ENCODE measurements around the gene PUDP. TPM values are rescaled to one million over a fixed set of nuclear protein-coding genes. Genes with fewer than 3 reads are reported as not detected.
A peak's percentile ranks its signal among the peaks of the same experiment; 100 is the strongest.

The PUDP gene
- total and polyA plus RNA-seq, 3 experiments from 2014 or later = 18.0 to 26.2 (median 23.2) TPM

DNA sequence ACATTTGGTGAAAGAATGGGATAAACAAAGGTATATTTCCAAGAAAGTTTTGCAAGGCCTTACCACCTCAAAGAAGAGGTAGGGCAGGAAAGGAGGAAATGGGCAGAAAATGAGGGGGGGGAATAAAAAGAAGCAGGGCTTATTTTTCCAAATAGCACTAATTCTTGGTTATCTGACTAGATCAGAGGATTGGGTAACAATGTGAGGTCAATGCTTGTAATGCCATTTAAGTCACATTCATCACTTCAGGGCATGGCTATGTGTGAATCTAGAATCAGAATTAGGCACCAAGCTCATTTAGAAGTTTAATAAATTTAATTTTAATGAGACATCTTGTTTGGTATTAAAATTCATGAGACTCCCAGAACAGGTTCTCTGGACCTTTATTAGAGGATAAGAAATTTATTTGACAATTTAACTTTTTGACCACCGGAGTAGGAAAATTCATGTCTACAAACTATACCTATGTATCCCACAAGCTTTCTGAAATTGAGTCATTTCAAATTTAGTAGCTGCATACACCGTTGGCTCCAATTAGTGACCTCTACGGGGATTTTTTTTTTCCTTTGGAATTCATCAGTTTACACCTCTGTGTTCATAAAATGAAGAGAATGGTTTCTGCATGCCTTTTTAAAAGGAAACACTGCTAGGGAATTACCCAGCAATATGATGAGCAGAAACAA is 1.8 kb downstream of the PUDP start:
- no peak for DNase-seq
- Histone ChIP-seq H3K4me1 (ENCODE audit: insufficient read depth, low read length) (no peaks in the 10 kb centered on the region), H3K9me3 (ENCODE audit: low read length) (no peaks in the 10 kb centered on the region), H3K4me3 (ENCODE audit: low read length) (no peak overlapping the region), H3K27ac (ENCODE audit: low read depth, low read length) (no peak overlapping the region), H3K27me3 (ENCODE audit: insufficient read depth, low read length, poor library complexity, severe bottlenecking) (no peaks in the 10 kb centered on the region), H3K36me3 (ENCODE audit: insufficient read depth, low read length) (no peaks in the 10 kb centered on the region)
- Mint-ChIP-seq H3K36me3 (peaks cover 0 to 11% (median 0%) of the 10 kb centered on the region in 3 donors), H3K9me3 (peaks cover 0 to 2% (median 0%) of the 10 kb centered on the region in 5 donors), H3K27me3 (peaks cover 0 to 4% of the 10 kb centered on the region in 2 donors), H3K27ac (peak overlapping the region in 7 of 8 donors; percentile 21 to 92 (median 70)), H3K4me1 (peaks cover 26 to 49% (median 45%) of the 10 kb centered on the region in 3 donors), H3K4me3 (peak overlapping the region in 6 of 7 donors; percentile 17 to 95 (median 88))
- ChIA-PET POLR2A (interaction anchor here (0.5 kb wide), 1 partner anchor 1817 kb away, joined by 3 read pairs; no protein-coding TSS in a partner anchor), CTCF (no interaction called here)

DNA sequence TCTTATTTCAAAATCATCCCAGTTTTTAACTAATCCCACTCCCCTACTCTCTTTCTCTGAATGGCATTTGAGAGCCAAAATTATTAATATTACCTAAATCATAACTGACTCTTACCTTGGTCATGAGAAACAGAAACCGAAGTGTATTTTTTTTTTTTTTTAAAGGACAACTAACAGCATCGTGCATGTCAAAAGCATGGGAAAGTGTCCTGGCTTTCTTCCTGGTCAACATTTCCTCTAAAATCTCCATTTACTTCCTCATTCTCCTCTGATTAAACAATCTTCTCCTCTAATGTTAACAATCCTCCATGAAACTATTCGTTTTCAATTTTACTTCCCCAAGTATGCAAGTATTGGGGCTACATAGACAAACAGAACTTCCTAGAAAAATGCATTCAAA is 2.5 kb downstream of the PUDP start:
- Histone ChIP-seq H3K4me3 (ENCODE audit: low read length) (no peak overlapping the region), H3K36me3 (ENCODE audit: insufficient read depth, low read length) (no peaks in the 10 kb centered on the region), H3K9me3 (ENCODE audit: low read length) (no peaks in the 10 kb centered on the region), H3K27ac (ENCODE audit: low read depth, low read length) (no peak overlapping the region), H3K27me3 (ENCODE audit: insufficient read depth, low read length, poor library complexity, severe bottlenecking) (no peaks in the 10 kb centered on the region), H3K4me1 (ENCODE audit: insufficient read depth, low read length) (no peaks in the 10 kb centered on the region)
- Mint-ChIP-seq H3K27ac (peak overlapping the region in 5 of 8 donors; percentile 21 to 84 (median 78)), H3K4me3 (peak overlapping the region in 2 of 7 donors; percentile 85 to 95), H3K27me3 (peaks cover 0 to 4% of the 10 kb centered on the region in 2 donors), H3K4me1 (peaks cover 28 to 49% (median 48%) of the 10 kb centered on the region in 3 donors), H3K36me3 (peaks cover 0 to 11% (median 0%) of the 10 kb centered on the region in 3 donors), H3K9me3 (peaks cover 0 to 2% (median 0%) of the 10 kb centered on the region in 5 donors)
- no peak for DNase-seq
- CTCF ChIA-PET = no interaction called here
- POLR2A ChIA-PET = no interaction called here

DNA sequence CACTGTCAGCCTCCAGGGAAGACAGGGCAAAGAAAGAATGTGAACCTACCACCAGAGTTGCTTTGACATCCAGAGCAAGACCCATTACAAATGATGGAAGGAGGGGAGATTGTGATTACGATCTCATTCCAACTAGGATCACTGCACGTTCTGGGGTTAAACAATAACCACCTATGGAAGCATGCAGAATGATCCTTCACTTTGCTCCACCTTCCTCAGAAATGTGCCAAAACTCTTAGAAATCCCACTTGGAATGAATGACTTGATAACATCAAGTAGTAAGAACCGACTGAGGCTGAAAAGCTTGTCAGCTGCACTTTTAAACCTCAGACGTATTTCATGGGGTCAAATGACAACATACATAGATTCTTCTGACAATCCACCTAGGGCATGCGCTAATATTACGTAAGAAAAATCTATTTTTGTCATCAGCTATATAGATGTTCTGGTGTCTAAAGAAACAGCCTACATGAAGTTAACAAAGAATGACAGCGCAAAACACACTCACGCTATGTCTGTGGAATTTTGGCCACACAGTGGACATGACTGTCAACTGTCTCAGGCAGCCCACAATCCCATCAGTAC is 3.9 kb downstream of the PUDP start:
- H3K36me3 ChIP-seq (ENCODE audit: insufficient read depth, low read length) = no peaks in the 10 kb centered on the region
- H3K4me1 ChIP-seq (ENCODE audit: insufficient read depth, low read length) = no peaks in the 10 kb centered on the region
- no peaks in the 10 kb centered on the region for H3K27me3 ChIP-seq (ENCODE audit: insufficient read depth, low read length, poor library complexity, severe bottlenecking)
- no peak overlapping the region for H3K27ac ChIP-seq (ENCODE audit: low read depth, low read length)
- H3K27me3 Mint-ChIP-seq = peaks cover 0 to 4% of the 10 kb centered on the region in 2 donors
- H3K4me1 Mint-ChIP-seq = peaks cover 31 to 52% (median 49%) of the 10 kb centered on the region in 3 donors
- H3K4me3 Mint-ChIP-seq = no peak overlapping the region
- no peaks in the 10 kb centered on the region for H3K9me3 ChIP-seq (ENCODE audit: low read length)
- peaks cover 0 to 2% (median 0%) of the 10 kb centered on the region in 5 donors for H3K9me3 Mint-ChIP-seq
- H3K36me3 Mint-ChIP-seq = peaks cover 0 to 11% (median 3%) of the 10 kb centered on the region in 3 donors
- peak overlapping the region in 4 of 8 donors; percentile 29 to 71 (median 58) for H3K27ac Mint-ChIP-seq
- H3K4me3 ChIP-seq (ENCODE audit: low read length) = no peak overlapping the region
- POLR2A ChIA-PET = no interaction called here
- DNase-seq = no peak
- CTCF ChIA-PET = no interaction called here

DNA sequence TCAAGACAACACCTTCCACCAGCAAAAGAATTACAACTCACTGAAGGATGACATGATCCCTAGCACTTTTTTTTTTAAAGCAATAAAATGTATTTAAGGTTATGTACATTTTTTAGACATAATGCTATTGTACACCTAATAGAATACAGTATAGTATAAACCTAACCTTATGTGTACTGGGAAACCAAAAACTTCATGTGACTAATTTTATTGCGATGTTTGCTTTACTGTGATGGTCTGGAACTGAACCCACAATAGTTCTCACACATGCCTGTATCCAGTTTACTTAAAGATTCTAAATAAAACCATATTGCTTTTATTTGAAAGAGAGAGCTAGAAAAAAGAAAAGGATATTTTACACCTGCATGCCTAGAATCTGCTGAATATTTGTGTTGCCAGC is 4.9 kb downstream of the PUDP start:
- peaks cover 0 to 8% (median 3%) of the 10 kb centered on the region in 3 donors for H3K36me3 Mint-ChIP-seq
- H3K27me3 Mint-ChIP-seq = no peaks in the 10 kb centered on the region
- ChIA-PET CTCF (no interaction called here), POLR2A (no interaction called here)
- H3K27ac Mint-ChIP-seq = peak overlapping the region in 1 of 8 donors; percentile 52
- H3K4me1 ChIP-seq (ENCODE audit: insufficient read depth, low read length) = no peaks in the 10 kb centered on the region
- H3K27me3 ChIP-seq (ENCODE audit: insufficient read depth, low read length, poor library complexity, severe bottlenecking) = no peaks in the 10 kb centered on the region
- H3K4me1 Mint-ChIP-seq = peaks cover 31 to 58% (median 49%) of the 10 kb centered on the region in 3 donors
- H3K27ac ChIP-seq (ENCODE audit: low read depth, low read length) = no peak overlapping the region
- DNase-seq = no peak
- H3K4me3 Mint-ChIP-seq = no peak overlapping the region
- H3K9me3 ChIP-seq (ENCODE audit: low read length) = no peaks in the 10 kb centered on the region
- no peaks in the 10 kb centered on the region for H3K36me3 ChIP-seq (ENCODE audit: insufficient read depth, low read length)
- no peaks in the 10 kb centered on the region for H3K9me3 Mint-ChIP-seq
- H3K4me3 ChIP-seq (ENCODE audit: low read length) = no peak overlapping the region

DNA sequence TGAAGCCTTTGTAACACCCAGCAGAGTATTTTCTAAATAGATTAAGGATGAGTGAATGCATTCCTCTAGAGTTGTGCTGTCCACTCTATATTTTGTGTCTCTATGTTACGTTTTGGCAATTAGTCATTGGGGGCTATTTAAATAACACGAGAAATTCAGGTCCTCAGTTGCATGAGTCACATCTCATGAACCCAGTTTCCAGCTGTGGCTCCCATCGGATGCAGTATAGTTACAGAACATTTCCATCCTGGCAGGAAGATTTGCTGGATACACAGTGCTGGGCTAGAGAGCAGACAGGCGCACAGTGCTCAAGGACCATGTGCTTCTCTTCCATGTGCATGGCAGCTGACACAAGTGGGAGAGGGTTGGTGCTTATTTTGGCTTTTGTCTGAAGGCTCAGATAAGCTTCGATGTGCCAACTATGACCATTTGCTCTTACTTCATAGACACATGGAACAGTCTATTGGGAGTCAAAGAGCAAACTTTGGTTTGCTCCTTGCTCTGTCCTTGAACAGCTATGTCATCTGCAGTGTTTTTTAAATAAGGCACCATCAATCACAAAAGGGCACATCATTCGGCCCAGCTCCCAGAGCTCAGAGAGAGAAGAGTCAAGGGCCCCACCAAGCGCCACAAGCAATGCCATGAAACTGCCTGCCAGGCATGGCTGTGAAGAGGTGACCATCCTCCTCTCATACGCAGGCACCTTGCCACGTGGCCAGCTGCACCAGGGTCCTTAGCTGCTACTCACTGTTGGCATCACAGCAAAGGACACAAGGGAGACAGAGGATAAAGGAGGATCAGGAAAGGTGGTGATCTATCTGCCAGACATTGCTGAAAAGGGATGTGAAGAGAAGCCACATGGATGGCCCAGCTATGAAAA is 8.5 kb downstream of the PUDP start:
- H3K4me1 Mint-ChIP-seq = peaks cover 30 to 52% (median 49%) of the 10 kb centered on the region in 3 donors
- Histone ChIP-seq H3K27me3 (ENCODE audit: insufficient read depth, low read length, poor library complexity, severe bottlenecking) (no peaks in the 10 kb centered on the region), H3K27ac (ENCODE audit: low read depth, low read length) (no peak overlapping the region), H3K36me3 (ENCODE audit: insufficient read depth, low read length) (no peaks in the 10 kb centered on the region), H3K4me1 (ENCODE audit: insufficient read depth, low read length) (no peaks in the 10 kb centered on the region), H3K9me3 (ENCODE audit: low read length) (no peaks in the 10 kb centered on the region), H3K4me3 (ENCODE audit: low read length) (no peak overlapping the region)
- peaks cover 0 to 2% (median 0%) of the 10 kb centered on the region in 5 donors for H3K9me3 Mint-ChIP-seq
- ChIA-PET CTCF (no interaction called here), POLR2A (interaction anchor here (0.8 kb wide), 1 partner anchor 9 kb away, joined by 6 read pairs; the partner anchor contains the start of gene PUDP)
- peak overlapping the region in 1 of 8 donors; percentile 20 for H3K27ac Mint-ChIP-seq
- no peaks in the 10 kb centered on the region for H3K27me3 Mint-ChIP-seq
- DNase-seq = no peak
- peaks cover 0 to 6% (median 3%) of the 10 kb centered on the region in 3 donors for H3K36me3 Mint-ChIP-seq
- H3K4me3 Mint-ChIP-seq = no peak overlapping the region

DNA sequence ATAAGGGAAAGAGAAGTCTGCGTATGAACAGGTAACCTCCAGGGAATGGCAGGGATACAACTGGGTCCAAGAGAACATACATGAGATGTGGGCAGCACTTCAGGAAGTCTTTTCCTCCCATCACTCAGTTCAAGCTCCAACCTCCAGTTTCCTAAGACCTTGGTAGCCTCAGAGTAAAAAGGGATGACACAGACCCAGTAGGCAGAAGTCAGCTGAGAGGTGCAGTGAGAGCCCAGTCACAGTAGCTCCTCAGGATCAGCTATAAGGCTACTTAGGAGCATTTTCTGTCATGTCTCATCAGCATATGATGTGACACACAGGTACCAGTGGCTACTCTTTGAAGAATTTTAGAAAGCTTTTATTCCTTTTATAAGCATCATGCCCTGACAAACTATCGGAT is 13.0 kb downstream of the PUDP start:
- Histone ChIP-seq H3K27me3 (ENCODE audit: insufficient read depth, low read length, poor library complexity, severe bottlenecking) (no peaks in the 10 kb centered on the region), H3K27ac (ENCODE audit: low read depth, low read length) (no peak overlapping the region), H3K36me3 (ENCODE audit: insufficient read depth, low read length) (no peaks in the 10 kb centered on the region), H3K4me1 (ENCODE audit: insufficient read depth, low read length) (no peaks in the 10 kb centered on the region), H3K4me3 (ENCODE audit: low read length) (no peak overlapping the region), H3K9me3 (ENCODE audit: low read length) (no peaks in the 10 kb centered on the region)
- H3K4me1 Mint-ChIP-seq = peaks cover 40 to 57% (median 54%) of the 10 kb centered on the region in 3 donors
- peak overlapping the region in 2 of 8 donors; percentile 52 to 53 for H3K27ac Mint-ChIP-seq
- no peak overlapping the region for H3K4me3 Mint-ChIP-seq
- no peak for DNase-seq
- H3K9me3 Mint-ChIP-seq = peaks cover 0 to 2% (median 0%) of the 10 kb centered on the region in 5 donors
- no peaks in the 10 kb centered on the region for H3K27me3 Mint-ChIP-seq
- ChIA-PET POLR2A (no interaction called here), CTCF (no interaction called here)
- H3K36me3 Mint-ChIP-seq = peaks cover 0 to 7% (median 5%) of the 10 kb centered on the region in 3 donors

DNA sequence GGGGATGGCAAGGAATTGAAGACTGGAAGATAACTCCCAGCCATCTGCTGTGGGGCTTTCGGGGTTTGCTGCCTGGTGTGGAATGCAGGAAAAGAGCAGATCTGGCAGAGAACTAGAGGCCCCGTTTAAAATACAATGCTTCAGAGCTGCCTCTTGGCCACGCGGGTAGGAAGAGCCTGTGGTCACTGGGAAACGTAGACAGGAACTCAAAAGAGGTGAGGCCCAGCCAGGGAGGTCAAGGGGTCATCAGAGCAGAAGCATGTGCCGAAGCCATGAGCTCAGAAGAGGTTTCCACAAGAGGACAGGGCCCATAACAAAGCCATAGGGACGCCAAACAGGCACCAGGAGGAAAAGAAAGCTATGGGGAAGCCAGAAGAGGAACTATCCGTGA is 14.9 kb downstream of the PUDP start:
- CTCF ChIA-PET = no interaction called here
- Mint-ChIP-seq H3K36me3 (peaks cover 0 to 4% (median 1%) of the 10 kb centered on the region in 3 donors), H3K9me3 (peaks cover 0 to 2% (median 0%) of the 10 kb centered on the region in 5 donors), H3K27ac (peak overlapping the region in 7 of 8 donors; percentile 37 to 93 (median 61)), H3K4me3 (peak overlapping the region in 2 of 7 donors; percentile 6 to 20), H3K4me1 (peaks cover 34 to 55% (median 46%) of the 10 kb centered on the region in 3 donors), H3K27me3 (no peaks in the 10 kb centered on the region)
- H3K27ac ChIP-seq (ENCODE audit: low read depth, low read length) = peak overlapping the region; percentile 16
- no peaks in the 10 kb centered on the region for H3K4me1 ChIP-seq (ENCODE audit: insufficient read depth, low read length)
- H3K4me3 ChIP-seq (ENCODE audit: low read length) = no peak overlapping the region
- no peaks in the 10 kb centered on the region for H3K36me3 ChIP-seq (ENCODE audit: insufficient read depth, low read length)
- no peaks in the 10 kb centered on the region for H3K27me3 ChIP-seq (ENCODE audit: insufficient read depth, low read length, poor library complexity, severe bottlenecking)
- POLR2A ChIA-PET = no interaction called here
- DNase-seq = no peak
- H3K9me3 ChIP-seq (ENCODE audit: low read length) = no peaks in the 10 kb centered on the region
